ENCODE results near the gene WDR55.
"Not testable (repeated sequence)": the region's sequence is repeated elsewhere in the genome, so short reads cannot be mapped to it uniquely, and the experiment has no call there.

Gene WDR55

DNA sequence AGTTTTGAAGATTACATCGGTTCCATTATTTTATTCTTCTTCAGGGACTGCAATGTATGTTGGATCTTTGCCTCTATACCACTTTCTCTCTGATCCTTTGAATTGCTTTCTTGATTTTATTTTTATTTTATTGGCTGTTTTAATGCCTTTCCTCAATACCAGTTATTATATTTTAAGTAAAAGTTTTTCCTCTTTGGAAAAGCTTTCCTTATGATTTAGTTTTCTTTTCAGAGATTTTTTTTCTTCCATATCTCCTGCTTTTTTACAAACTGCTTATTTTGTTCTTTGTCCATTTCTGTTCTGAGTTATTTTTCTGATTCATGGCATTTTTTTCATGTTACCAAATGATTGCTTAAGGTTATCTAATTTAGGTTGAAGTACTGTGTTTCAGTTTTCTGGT lies 47.1 kb downstream of the WDR55 start:
- no peak for DNase-seq (ENCODE audit: low spot score)

GRCh38 chr5:140713562-140714094 lies 48.9 kb downstream of the WDR55 start:
- DNase-seq (ENCODE audit: low spot score), result no peak

DNA sequence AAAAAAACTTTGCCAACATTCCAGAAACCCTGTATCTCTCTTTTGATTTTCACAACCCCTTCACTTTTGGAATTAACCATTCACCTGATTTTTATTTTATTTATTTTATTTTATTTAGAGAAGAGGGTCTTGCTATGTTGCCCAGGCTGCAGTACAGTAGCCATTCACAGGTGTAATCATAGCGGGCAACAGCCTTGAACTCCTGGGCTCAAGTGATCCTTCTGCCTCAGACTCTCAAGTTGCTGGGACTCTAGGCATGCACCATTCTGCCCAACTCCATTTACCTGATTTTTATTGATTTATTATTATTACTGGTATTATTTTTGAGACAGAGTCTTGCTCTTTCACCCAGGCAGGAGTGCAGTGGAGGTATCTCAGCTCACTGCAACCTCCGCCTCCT lies 51.5 kb downstream of the WDR55 start:
- DNase-seq (ENCODE audit: low spot score), result not testable (repeated sequence)

DNA sequence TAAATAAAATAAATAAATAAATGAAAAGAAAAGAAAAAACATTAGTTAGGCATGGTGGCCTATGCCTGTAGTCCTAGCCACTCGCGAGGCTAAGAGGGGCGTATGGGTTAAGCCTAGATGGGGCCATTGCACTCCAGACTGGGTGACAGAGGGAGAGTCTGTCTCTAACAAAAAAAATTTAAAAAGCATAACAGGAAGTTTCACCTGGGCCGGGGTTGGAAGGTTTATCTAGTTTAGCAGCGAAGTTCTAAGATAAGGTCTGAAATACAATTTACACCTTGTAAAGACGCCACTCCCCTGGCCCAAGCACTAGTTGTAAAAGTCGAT lies 53.5 kb downstream of the WDR55 start:
- DNase-seq (ENCODE audit: low spot score), result no peak

DNA sequence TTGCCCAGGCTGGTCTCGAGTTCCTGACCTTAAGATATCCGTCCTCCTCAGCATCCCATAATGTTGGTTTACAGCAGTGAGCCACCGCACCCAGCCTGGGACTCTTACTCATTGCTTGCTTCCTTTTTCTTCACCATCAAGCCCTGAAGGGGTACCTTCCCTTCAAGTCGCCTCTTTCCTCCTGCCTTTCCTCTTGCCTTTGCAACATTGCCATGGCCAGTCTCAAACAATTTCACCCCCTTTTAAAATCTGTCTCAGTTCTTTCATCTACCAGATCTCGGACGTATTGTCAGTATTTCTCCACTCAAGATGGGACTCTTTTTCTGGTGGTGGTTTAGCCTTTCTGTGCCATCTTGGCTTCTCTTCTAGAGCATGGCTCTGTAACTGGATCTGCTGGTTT lies 56.0 kb downstream of the WDR55 start:
- not testable (repeated sequence) for DNase-seq (ENCODE audit: low spot score)

GRCh38 chr5:140721395-140721794 lies 56.7 kb downstream of the WDR55 start:
- DNase-seq (ENCODE audit: low spot score), result not testable (repeated sequence)

Data from AG08395 (cell line).